GM18502 (cell line): ENCODE data around the gene KRTAP10-12.

Source experiments
- ATAC-seq: cut with Tn5 transposase; IDR thresholded peaks from one replicate; pipeline ENCODE4 v1.9.1; 2021; ENCODE audit warnings: mild to moderate bottlenecking; ENCODE audit not compliant: unreplicated experiment, poor library complexity

KRTAP10-12 gene

DNA sequence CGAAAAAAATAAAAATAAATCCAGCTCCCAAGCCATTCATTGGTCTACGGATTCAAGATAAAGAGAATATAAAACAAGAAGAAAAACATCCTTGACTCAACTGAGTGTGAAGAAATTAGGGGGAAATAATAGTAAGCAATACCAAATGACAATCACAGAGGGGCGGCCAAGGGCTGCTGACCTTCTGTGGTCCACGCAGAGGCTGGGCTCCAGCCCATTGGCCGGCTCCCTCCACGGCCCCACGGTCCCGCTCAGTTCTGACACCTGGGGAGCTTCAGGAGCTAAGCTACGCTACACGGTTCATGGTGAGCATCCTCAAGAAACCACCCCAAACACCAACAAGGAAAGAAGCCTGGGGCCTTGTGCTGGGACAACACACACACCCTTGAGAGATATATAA is 400 bp upstream of the KRTAP10-12 start:
- ATAC-seq: no peak

DNA sequence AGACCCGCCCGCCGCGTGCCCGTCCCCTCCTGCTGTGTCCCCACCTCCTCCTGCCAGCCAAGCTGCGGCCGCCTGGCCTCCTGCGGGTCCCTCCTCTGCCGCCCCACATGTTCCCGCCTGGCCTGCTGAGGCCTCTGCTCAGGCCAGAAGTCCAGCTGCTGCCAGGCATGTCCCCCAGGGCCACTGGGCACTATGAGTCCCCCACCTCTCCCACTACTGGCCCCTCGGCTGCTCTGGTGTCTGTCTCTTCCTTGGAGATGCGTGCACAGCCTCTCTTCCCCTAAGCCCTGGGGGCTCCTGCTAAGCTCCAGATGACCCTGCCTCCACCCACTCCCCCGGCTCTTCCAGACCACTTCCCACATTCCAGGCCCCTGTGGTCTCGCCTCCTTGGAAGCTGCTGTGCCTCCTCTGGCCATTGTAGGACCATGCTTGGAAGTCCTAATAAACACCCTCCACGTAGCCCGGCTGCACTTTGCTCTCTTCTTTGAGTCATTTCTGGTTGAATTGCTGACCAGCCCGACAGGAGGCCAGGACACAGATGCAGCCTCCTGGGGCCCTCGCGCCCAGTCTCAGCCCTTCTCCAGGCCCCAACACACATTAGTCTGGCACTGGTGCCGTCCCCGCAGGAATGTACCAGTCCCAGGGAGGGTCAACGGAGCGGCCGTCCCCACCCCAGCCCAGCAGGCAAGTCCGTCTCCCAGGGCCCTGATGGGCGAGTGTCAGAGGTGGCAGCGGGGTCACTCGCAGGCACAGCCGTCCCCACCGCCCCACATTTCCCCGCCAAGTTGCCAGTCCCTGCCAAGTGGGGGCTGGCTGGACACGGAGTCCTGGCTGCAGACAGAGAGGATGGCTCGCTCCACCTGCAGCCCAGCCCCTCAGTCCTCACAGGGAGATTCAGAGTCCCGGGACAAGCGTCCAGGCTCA is 1.1 kb downstream of the KRTAP10-12 start:
- ATAC-seq: no peak

DNA sequence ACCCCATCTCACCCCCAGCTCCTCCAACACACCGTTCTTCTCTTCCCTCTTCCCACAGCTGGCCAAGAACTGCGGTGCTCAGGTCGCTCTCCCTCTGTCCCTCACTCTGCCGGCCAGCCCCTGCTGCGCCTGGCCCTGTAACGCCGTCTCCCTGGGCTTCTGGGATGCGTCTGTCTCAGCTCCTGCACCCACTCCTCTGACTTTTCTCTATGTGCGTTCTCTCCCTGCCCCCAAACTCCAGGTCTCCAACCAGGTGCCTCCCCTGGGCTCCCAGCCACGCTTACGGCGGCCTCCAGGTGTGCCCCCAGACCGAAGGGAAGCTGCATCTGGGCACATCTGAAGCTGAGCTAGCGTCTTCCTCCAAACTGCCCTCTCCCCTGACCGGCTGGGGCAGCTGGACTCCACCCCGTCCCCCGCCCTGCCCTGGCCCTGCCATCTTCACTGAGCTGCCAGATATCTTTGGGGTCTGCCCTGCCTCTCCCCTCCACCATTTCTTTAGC is 2.6 kb downstream of the KRTAP10-12 start:
- no peak for ATAC-seq

GRCh38 chr21:44700101-44701022 is 3.4 kb downstream of the KRTAP10-12 start:
- ATAC-seq: no peak

- no peak for ATAC-seq
Measured at GRCh38 chr21:44701023-44701400, 4.0 kb downstream of the KRTAP10-12 start.

GRCh38 chr21:44701541-44701940 is 4.6 kb downstream of the KRTAP10-12 start:
- ATAC-seq: no peak

GRCh38 chr21:44702111-44702972 is 5.4 kb downstream of the KRTAP10-12 start:
- ATAC-seq: no peak

DNA sequence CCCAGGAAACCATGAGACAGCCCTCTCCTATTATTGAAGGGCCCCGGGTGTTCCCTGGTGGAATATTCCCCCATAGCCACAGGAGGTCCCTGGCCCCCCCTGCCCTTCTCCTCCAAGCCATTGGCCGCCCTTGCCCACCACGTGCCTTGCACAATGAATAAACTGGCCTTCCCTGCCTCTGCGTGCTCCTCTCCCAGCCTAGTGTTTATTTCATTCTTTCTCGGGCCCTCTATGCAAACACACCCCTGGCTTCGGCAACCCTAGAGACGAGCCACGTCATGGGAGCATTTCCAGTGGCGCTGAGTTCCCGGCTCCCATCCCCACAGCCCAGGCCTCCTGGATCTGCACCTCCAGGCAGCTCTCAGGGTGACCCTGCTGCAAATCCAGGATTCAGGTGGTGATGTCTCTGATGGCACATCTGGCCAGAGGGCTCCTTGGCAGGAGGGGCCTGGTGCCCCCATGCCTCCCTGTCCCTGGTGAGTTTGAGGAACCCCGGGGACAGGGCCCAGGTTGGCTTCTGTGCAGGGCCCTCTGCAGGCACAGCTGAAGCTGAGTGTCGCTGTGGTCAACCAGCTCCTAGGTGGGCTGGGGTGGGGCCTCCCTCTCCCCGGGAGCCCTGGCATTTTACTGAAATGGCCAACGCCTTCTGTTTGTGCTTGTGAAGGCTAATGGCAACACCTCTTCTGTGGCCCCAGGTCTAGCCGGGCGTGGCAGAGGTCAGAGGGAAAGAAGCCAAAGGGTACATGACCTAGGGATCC is 6.2 kb downstream of the KRTAP10-12 start:
- ATAC-seq: no peak

DNA sequence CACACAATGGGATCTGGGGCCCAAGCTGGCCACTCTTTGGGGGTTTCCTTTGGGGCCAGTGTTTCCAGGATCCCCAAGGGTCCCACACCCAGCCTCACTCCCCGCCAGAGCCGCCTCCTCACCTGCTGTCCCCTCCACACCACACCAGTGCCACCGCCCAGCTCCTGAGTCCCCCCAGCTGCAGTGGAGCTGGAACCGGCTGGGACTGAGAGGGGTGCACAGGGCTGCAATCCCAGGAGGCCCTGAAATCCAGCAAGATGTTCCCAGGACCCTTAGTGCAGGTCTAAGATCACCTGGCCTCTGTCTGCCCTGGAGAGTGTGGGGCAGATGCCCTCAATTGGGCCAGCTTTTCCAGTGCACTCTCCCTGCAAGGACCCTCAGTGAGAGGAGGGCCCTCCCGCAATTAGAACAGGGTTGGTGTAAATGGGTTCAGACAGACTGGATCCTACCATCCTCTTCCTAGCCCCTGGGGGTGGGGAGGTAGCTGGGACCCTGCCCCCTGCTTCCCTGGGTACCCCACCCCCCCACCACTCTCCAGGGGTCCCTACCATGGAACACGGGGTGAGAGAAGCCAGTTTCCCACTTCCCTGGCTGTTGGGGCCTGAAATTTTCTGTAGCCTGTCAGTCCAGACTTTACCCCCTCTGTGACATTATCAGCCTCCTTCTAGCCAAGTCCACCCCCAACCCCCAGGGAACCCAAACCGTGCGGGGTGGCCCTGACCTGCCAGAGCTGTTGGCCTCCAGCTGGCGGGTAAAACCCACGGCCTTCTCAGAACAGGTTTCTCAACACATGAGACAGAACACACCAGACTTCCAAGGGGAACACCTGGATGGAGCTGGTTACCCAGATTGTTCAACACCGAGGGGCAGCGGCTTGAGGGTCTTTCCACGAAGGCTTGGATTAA is 7.0 kb downstream of the KRTAP10-12 start:
- ATAC-seq: no peak

GRCh38 chr21:44704636-44705001 is 7.6 kb downstream of the KRTAP10-12 start:
- ATAC-seq: no peak

DNA sequence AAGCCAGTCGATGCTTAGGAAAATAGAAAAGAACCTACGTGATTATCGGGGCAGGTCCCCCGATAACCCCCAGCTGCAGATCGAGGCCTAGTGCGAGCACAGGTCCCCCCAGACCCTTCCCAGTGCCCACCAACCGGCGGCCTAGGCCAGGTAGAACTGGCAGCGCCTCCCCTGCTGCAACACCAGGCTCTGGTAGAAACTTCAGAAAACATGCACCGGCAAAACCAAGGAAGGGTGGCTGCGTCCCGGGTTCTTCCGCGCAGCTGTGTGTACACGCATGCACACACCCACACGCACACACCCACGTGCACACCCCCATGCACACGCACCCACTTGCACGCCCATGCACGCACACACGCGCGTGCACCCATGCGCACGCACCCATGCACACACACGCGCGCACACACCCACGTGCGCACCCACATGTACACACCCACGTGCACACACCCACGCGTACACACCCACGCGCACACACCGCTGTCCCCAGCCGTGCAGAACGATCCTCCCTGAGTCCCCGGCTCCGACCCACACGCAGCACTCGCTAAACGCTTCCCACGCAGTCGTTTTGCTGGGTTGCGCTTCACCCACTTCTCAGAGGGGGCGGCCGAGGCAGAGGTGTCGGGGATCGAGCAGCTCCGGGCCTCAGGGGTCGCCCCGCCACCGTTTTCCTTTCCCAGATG is 9.2 kb downstream of the KRTAP10-12 start:
- no peak for ATAC-seq

- no peak for ATAC-seq
Measured at GRCh38 chr21:44706706-44707581, 10.0 kb downstream of the KRTAP10-12 start.

DNA sequence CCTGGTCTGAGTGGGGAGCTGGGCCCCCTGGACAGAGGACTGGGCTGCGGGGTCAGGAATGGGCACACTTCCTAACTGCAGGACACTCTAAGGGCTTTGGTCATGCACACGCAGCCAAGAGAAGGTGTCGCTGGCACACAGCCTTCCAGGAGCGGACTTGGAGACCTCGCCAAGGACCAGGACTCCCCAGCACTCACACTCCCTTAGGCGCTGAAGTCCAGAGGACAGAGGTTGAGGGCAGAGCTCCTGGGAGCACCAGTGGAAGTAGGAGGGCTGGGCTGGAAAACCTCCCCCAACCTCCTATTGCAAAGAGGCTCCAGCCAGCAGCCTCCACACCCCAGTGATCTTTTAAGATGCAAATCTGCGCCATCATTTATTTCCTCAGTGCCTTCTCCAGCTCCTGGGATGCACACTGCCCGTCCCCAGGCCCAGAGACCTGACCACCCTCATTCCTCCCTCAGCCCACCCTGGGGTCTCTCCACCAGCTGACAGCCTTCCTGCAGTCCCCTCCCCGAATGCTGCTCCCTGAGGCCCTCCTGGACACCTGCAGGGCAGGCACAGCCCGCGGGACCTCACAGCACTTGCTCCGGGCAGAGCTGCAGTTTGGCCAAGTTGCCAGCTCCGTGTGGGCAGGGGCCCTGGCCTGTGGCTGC is 11.4 kb downstream of the KRTAP10-12 start:
- no peak for ATAC-seq

GRCh38 chr21:44708866-44709425 is 12.0 kb downstream of the KRTAP10-12 start:
- no peak for ATAC-seq

GRCh38 chr21:44709426-44710293 is 12.7 kb downstream of the KRTAP10-12 start:
- ATAC-seq: no peak
